AG10803 (cell line): ENCODE results near the gene ZNHIT6.

Experiments used
- DNase-seq: peaks from one replicate; pipeline ENCODE4 v3.0.0; 2010; ENCODE audit warnings: low read depth
- H3K4me3 ChIP-seq: 2 replicates; pipeline ENCODE4 v1.5.1; 2011; ENCODE audit warnings: mild to moderate bottlenecking, low read length, control low read depth
- TF ChIP-seq, protein P1 (sequence below): conservative IDR thresholded peaks from 2 replicates; pipeline ENCODE4 v1.5.1; 2011; ENCODE audit warnings: mild to moderate bottlenecking, low read length, control low read depth, inconsistent platforms

Gene ZNHIT6

DNA sequence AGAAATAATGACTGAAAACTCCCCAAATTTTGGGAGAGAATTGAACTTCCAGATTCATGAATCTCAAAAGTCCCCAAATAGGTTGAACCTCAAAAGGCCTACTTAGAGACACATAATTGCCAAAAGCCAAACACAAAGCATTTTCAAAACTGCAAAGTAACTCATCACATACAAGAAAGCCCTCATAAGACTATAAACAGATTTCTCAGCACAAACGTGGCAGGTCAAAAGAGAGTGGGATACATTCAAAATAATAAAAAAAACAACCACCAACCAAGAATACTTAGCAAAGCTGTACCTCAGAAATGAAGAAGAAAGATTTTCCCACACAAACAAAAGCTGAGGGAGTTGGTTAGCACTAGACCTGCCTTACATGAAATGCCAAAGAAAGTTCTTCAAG, 69.8 kb downstream of the ZNHIT6 start:
- TF ChIP-seq, protein P1, sequence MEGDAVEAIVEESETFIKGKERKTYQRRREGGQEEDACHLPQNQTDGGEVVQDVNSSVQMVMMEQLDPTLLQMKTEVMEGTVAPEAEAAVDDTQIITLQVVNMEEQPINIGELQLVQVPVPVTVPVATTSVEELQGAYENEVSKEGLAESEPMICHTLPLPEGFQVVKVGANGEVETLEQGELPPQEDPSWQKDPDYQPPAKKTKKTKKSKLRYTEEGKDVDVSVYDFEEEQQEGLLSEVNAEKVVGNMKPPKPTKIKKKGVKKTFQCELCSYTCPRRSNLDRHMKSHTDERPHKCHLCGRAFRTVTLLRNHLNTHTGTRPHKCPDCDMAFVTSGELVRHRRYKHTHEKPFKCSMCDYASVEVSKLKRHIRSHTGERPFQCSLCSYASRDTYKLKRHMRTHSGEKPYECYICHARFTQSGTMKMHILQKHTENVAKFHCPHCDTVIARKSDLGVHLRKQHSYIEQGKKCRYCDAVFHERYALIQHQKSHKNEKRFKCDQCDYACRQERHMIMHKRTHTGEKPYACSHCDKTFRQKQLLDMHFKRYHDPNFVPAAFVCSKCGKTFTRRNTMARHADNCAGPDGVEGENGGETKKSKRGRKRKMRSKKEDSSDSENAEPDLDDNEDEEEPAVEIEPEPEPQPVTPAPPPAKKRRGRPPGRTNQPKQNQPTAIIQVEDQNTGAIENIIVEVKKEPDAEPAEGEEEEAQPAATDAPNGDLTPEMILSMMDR, result no peak
- no peak for DNase-seq
- no peak overlapping the region for H3K4me3 ChIP-seq

DNA sequence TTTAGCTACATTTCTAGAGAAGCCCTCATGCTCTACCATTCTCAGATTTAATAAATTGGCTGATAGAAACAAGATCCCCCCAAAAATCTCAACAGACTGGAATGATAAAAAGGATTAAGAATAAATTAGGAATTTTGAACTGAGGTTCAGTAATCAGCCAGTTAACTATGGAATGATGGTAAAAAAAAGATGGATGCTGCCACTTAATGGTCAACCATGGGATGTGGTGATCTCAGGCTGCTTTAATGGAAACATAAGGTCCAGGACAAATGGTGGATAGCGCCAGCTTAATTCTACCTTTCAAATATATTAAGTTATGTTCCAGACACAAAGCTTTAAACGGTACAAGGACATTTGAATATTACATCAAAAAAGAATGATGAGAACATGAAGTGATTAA, 77.7 kb downstream of the ZNHIT6 start:
- no peak for DNase-seq
- TF ChIP-seq, protein P1, result no peak
- no peak overlapping the region for H3K4me3 ChIP-seq

DNA sequence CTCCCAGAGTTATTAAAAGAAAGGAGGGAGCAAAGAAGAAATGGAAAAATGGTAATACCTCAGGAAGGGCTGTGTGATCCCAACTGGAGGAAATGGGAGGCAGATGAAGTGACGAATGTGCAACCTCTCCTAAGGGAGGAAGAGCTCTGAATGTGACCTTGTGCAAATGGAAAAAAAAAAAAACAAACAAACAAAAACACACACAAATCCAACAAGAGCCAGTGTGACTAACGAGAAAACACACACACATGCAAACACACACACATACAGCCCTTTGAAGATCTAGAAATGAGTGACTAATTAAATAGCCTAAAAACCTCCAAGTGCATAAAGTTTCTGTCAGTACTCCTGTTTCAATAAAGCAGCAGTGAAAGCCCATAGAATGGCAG, 78.7 kb downstream of the ZNHIT6 start:
- TF ChIP-seq, protein P1, result no peak
- H3K4me3 ChIP-seq, result no peak overlapping the region; the same call in 1 of the 2 replicates
- DNase-seq, result peak; percentile 14

DNA sequence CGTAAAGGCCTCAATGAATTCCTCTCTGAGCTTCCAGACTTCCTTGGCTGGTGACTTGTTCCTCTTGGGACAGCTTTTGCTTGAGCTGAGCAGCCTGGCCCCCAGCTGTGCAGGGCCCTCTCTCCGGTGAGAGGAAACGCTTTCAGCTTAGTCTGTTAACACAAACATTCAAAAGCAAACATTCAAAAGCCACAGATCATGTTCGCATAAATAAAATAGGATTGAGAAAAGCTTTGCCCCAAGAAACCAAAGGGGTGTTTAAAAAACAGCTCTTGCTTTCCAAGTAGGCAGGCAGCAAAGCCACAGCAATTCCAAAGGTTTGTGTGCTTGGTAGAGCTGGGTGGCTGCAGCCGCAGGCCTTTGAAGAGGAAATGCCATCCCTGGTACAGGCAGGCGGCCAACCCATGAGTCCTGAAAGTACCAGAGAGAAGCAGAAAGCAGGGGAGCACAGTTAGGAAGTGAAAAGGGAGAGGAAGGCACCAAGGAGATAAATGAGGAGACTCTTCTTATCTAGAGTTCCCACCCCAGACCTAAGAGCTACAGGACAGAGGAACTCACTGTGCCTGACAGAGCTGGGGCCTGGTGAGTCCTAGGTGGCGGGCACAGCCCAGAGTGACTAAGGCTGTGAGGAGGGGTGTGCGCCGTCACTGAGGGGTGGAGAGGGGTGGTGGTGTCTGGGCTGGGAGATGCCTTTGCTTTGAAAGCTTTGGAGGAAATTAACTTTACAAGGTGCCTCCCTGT, 79.3 kb downstream of the ZNHIT6 start:
- peak; percentile 93 for DNase-seq
- TF ChIP-seq, protein P1, result no peak
- peak overlapping the region; percentile 25 for H3K4me3 ChIP-seq

DNA sequence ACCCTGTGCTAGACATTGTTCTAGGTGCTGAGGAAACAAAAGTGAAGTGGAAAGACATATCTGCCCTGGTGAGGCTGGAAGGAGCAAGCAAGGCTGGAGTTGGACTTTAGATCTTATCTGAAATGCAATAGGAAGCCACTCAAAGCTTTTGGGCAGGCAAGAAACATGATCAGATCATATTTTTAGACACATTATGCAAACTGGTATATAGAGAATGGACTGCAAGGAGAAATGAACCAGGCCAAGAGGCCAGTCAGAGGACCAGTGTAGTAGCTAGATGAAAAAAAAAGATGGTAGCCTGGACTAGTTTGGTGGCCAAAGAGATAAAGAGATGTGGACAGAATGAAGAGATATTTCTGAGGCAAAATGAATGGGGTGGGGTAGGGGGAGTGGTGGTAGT, 81.4 kb downstream of the ZNHIT6 start:
- no peak overlapping the region for H3K4me3 ChIP-seq
- no peak for DNase-seq
- TF ChIP-seq, protein P1, result no peak

DNA sequence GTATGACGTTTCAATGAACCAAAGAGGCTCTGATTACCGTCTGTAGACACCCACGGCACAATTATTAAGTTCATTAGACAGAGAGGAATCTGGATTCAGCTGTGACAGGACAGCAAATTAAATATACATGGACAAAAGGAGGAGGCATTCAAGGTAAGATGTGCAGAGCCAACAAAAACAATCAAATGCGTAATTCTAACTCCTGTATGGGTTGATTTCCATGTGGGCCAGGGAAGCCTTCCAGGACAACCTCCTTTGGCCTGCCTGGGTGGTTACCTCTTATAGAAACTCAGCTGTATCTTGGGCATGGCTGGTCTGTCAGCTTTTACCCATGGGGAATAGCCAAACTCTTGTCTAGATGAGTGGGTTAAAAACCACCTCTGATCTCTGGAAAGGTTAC, 83.9 kb downstream of the ZNHIT6 start:
- DNase-seq, result no peak
- TF ChIP-seq, protein P1, result no peak
- no peak overlapping the region for H3K4me3 ChIP-seq

DNA sequence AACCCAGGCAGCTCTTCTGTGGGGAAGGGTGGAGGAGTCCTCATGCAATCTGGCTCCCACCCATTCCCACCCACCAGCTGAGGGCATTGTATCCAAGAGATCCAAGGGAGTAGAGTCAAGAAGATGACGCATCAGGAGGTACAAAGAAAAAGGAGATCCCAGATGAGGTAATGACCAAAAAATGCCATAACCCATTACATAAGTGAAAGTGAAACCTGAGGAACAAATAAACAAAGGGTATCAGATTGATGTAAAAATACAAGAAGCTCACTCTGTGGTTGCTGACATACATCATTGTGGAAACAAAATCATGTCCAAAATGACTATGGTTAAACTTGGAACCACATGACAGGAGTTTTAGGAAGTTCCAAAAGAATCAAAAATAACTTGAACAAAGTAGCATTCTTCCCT, 85.2 kb downstream of the ZNHIT6 start:
- TF ChIP-seq, protein P1, result no peak
- DNase-seq, result peak; percentile 77
- H3K4me3 ChIP-seq, result no peak overlapping the region
